ENCODE data around the gene ALMS1. TPM values are rescaled to one million over a fixed set of nuclear protein-coding genes. Genes with fewer than 3 reads are reported as not detected.
"Not testable (repeated sequence)": the region's sequence is repeated elsewhere in the genome, so short reads cannot be mapped to it uniquely, and the experiment has no call there.

Gene ALMS1
- total RNA-seq, 1 experiment from 2014 or later, result 27.6 TPM

- H4K20me1 ChIP-seq (ENCODE audit: low read length); H3K27me3 ChIP-seq (ENCODE audit: low read length); H3K9me2 ChIP-seq (replicated peaks; ENCODE audit: low read length); H3F3A ChIP-seq (ENCODE audit: low read length, unreplicated experiment); H3K9me3 ChIP-seq (ENCODE audit: low read length); ATAC-seq; H3K9ac ChIP-seq (ENCODE audit: low read length); BruUV-seq (replicated peaks); H3K4me2 ChIP-seq (ENCODE audit: low read length); H3K4me3 ChIP-seq (ENCODE audit: low read length); CTCF ChIA-PET; H3K36me3 ChIP-seq (ENCODE audit: low read depth, low read length); H3K27ac ChIP-seq (ENCODE audit: low read length); H3K79me2 ChIP-seq (ENCODE audit: low read length); POLR2A ChIA-PET (ENCODE audit: unreplicated experiment); intact Hi-C loops (cut with micrococcal nuclease); H3K4me1 ChIP-seq (ENCODE audit: insufficient read depth, low read length); H2AFZ ChIP-seq (ENCODE audit: low read length): not testable (repeated sequence)
- peak; percentile 59 for TF ChIP-seq CTCF (conservative IDR thresholded peaks at IDR 0.05; ENCODE audit: low read depth, low read length)
- peak; percentile 17 for DNase-seq
Observed at GRCh38 chr2:73619925-73620324, 234.3 kb downstream of the ALMS1 start.

- not testable (repeated sequence) for H3K9me2 ChIP-seq (replicated peaks; ENCODE audit: low read length)
Observed at GRCh38 chr2:73624036-73624435, 238.4 kb downstream of the ALMS1 start.

GRCh38 chr2:73624625-73625024, 239.0 kb downstream of the ALMS1 start:
- intact Hi-C loops (cut with micrococcal nuclease); H2AFZ ChIP-seq (ENCODE audit: low read length); H3K4me3 ChIP-seq (ENCODE audit: low read length); H3K36me3 ChIP-seq (ENCODE audit: low read depth, low read length); ATAC-seq; H3K9me3 ChIP-seq (ENCODE audit: low read length); H3K27me3 ChIP-seq (ENCODE audit: low read length); BruUV-seq (replicated peaks); H3K4me1 ChIP-seq (ENCODE audit: insufficient read depth, low read length); CTCF ChIA-PET; H3F3A ChIP-seq (ENCODE audit: low read length, unreplicated experiment); H3K9ac ChIP-seq (ENCODE audit: low read length); H3K9me2 ChIP-seq (replicated peaks; ENCODE audit: low read length); DNase-seq; POLR2A ChIA-PET (ENCODE audit: unreplicated experiment); H3K79me2 ChIP-seq (ENCODE audit: low read length); H3K27ac ChIP-seq (ENCODE audit: low read length); H4K20me1 ChIP-seq (ENCODE audit: low read length); H3K4me2 ChIP-seq (ENCODE audit: low read length): not testable (repeated sequence)

More at GRCh38 chr2:73624036-73624435, 238.4 kb downstream of the ALMS1 start:
- H3K4me2 ChIP-seq (ENCODE audit: low read length); POLR2A ChIA-PET (ENCODE audit: unreplicated experiment); H3K9me3 ChIP-seq (ENCODE audit: low read length); H3K4me1 ChIP-seq (ENCODE audit: insufficient read depth, low read length); H2AFZ ChIP-seq (ENCODE audit: low read length); DNase-seq; H3F3A ChIP-seq (ENCODE audit: low read length, unreplicated experiment); H3K27ac ChIP-seq (ENCODE audit: low read length); BruUV-seq (replicated peaks); H3K9ac ChIP-seq (ENCODE audit: low read length); intact Hi-C loops (cut with micrococcal nuclease); H3K4me3 ChIP-seq (ENCODE audit: low read length); H4K20me1 ChIP-seq (ENCODE audit: low read length); H3K36me3 ChIP-seq (ENCODE audit: low read depth, low read length); ATAC-seq; CTCF ChIA-PET; H3K79me2 ChIP-seq (ENCODE audit: low read length); H3K27me3 ChIP-seq (ENCODE audit: low read length): not testable (repeated sequence)

- H3K36me3 ChIP-seq (ENCODE audit: low read depth, low read length); H4K20me1 ChIP-seq (ENCODE audit: low read length); DNase-seq; H3K27ac ChIP-seq (ENCODE audit: low read length); BruUV-seq (replicated peaks); H3K4me2 ChIP-seq (ENCODE audit: low read length); H3K79me2 ChIP-seq (ENCODE audit: low read length); H3K9me2 ChIP-seq (replicated peaks; ENCODE audit: low read length); H3K9me3 ChIP-seq (ENCODE audit: low read length); H3K27me3 ChIP-seq (ENCODE audit: low read length); H3K4me1 ChIP-seq (ENCODE audit: insufficient read depth, low read length); H3K9ac ChIP-seq (ENCODE audit: low read length); H2AFZ ChIP-seq (ENCODE audit: low read length); ATAC-seq; CTCF ChIA-PET; intact Hi-C loops (cut with micrococcal nuclease); POLR2A ChIA-PET (ENCODE audit: unreplicated experiment); H3K4me3 ChIP-seq (ENCODE audit: low read length); H3F3A ChIP-seq (ENCODE audit: low read length, unreplicated experiment): not testable (repeated sequence)
Observed at GRCh38 chr2:73626237-73626636, 240.6 kb downstream of the ALMS1 start.

GRCh38 chr2:73628493-73628892, 242.9 kb downstream of the ALMS1 start:
- H3K9ac ChIP-seq (ENCODE audit: low read length); H3K9me2 ChIP-seq (replicated peaks; ENCODE audit: low read length); H3K36me3 ChIP-seq (ENCODE audit: low read depth, low read length); CTCF ChIA-PET; H3K4me3 ChIP-seq (ENCODE audit: low read length); ATAC-seq; BruUV-seq (replicated peaks); H4K20me1 ChIP-seq (ENCODE audit: low read length); H3K4me1 ChIP-seq (ENCODE audit: insufficient read depth, low read length); DNase-seq; H3K4me2 ChIP-seq (ENCODE audit: low read length); H3K79me2 ChIP-seq (ENCODE audit: low read length); H3K27ac ChIP-seq (ENCODE audit: low read length); H3K27me3 ChIP-seq (ENCODE audit: low read length); H3K9me3 ChIP-seq (ENCODE audit: low read length); H3F3A ChIP-seq (ENCODE audit: low read length, unreplicated experiment); intact Hi-C loops (cut with micrococcal nuclease); POLR2A ChIA-PET (ENCODE audit: unreplicated experiment); H2AFZ ChIP-seq (ENCODE audit: low read length): not testable (repeated sequence)

All from PC-3 (cell line).